GM23248 (cell line): ENCODE results near the gene FAM162A.

Experiments used
- EZH2 ChIP-seq: fragments of 200-600 bp; sonication (generic); IDR thresholded peaks from 2 replicates; pipeline ENCODE4 v1.6.1; 2018; ENCODE audit warnings: antibody characterized with exemption, mild to moderate bottlenecking; ENCODE audit not compliant: insufficient read depth, poor library complexity, severe bottlenecking
- EZH2phosphoT487 ChIP-seq: fragments of 200-600 bp; sonication (generic); IDR thresholded peaks from 2 replicates; pipeline ENCODE4 v1.6.1; 2018; ENCODE audit warnings: antibody characterized with exemption, moderate library complexity, mild to moderate bottlenecking, low read depth; ENCODE audit not compliant: insufficient read depth

GRCh38 chr3:122362026-122362425, 22.0 kb upstream of the FAM162A start:
- TF ChIP-seq EZH2phosphoT487 (no peak), EZH2 (no peak)
